IMR-90 (cell line): ENCODE results near the gene TRPM6. TPM values are rescaled to one million over a fixed set of nuclear protein-coding genes. Genes with fewer than 3 reads are reported as not detected.

Source experiments
- ATAC-seq: fragments of 200-7000 bp; cut with Tn5 transposase; 2 replicates; pipeline ENCODE4 v1.9.1; 2020; ENCODE audit warnings: low read depth, mild to moderate bottlenecking, moderate library complexity
- BruUV-seq: library from RNA; stranded (reverse); fragments of 400-500 nt; replicated peaks from 2 replicates; lab custom pipeline; 2021; lab: Mats Ljungman, UMichigan
- CTCF ChIA-PET: fragments of 300-600 bp; formaldehyde crosslinking; extraction: SDS; loops from one replicate; lab custom pipeline; 2021; ENCODE audit warnings: antibody characterized with exemption; lab: Yijun Ruan, JAX
- POLR2A ChIA-PET: fragments of 300-600 bp; sonication (Branson Sonifier 250); formaldehyde crosslinking; loops from one replicate; lab custom pipeline; 2022; ENCODE audit warnings: antibody characterized with exemption; ENCODE audit not compliant: unreplicated experiment; lab: Charles Lee
- DNase-seq: peaks from one replicate; pipeline ENCODE4 v3.0.0; 2013
- H2AFZ ChIP-seq: replicated peaks from 2 replicates; pipeline ENCODE3; 2013; ENCODE audit warnings: low read length, mild to moderate bottlenecking; ENCODE audit not compliant: poor library complexity
- H2AK5ac ChIP-seq: 2 replicates; pipeline ENCODE4 v1.6.1; 2013; ENCODE audit warnings: low read depth, low read length, inconsistent platforms
- H2AK9ac ChIP-seq: replicated peaks from 2 replicates; pipeline ENCODE3; 2013; ENCODE audit warnings: mild to moderate bottlenecking, low read depth, low read length, moderate library complexity; ENCODE audit not compliant: poor library complexity
- H2BK120ac ChIP-seq: 2 replicates; pipeline ENCODE4 v1.6.1; 2013; ENCODE audit warnings: low read depth, low read length, inconsistent platforms
- H2BK15ac ChIP-seq: 3 replicates; pipeline ENCODE4 v1.6.1; 2013; ENCODE audit warnings: low read depth, low read length, inconsistent platforms
- H2BK20ac ChIP-seq: 2 replicates; pipeline ENCODE4 v1.6.1; 2013; ENCODE audit warnings: low read depth, mild to moderate bottlenecking, inconsistent platforms, low read length, moderate library complexity
- H2BK5ac ChIP-seq: 2 replicates; pipeline ENCODE4 v1.6.1; 2013; ENCODE audit warnings: mild to moderate bottlenecking, low read depth, low read length, inconsistent platforms; ENCODE audit not compliant: poor library complexity, severe bottlenecking
- H3K14ac ChIP-seq: replicated peaks from 2 replicates; pipeline ENCODE4 v1.6.1; 2013; ENCODE audit warnings: low read depth, low read length, inconsistent platforms
- H3K18ac ChIP-seq: 2 replicates; pipeline ENCODE4 v1.6.1; 2013; ENCODE audit warnings: low read depth, low read length, control low read depth
- H3K23ac ChIP-seq: 2 replicates; pipeline ENCODE4 v1.6.1; 2013; ENCODE audit warnings: low read depth, low read length, inconsistent platforms
- H3K27ac ChIP-seq: 2 replicates; pipeline ENCODE4 v1.5.1; 2013; ENCODE audit warnings: mild to moderate bottlenecking, control low read depth, low read length; ENCODE audit not compliant: insufficient read depth
- H3K27me3 ChIP-seq: 2 replicates; pipeline ENCODE4 v1.6.1; 2013; ENCODE audit warnings: low read length; ENCODE audit not compliant: control insufficient read depth, insufficient read depth
- H3K36me3 ChIP-seq: 2 replicates; pipeline ENCODE4 v1.6.1; 2013; ENCODE audit warnings: low read length, mixed read lengths; ENCODE audit not compliant: control insufficient read depth, insufficient read depth
- H3K4ac ChIP-seq: 2 replicates; pipeline ENCODE4 v1.6.1; 2013; ENCODE audit warnings: low read depth, low read length, inconsistent platforms
- H3K4me1 ChIP-seq: 2 replicates; pipeline ENCODE4 v1.6.1; 2013; ENCODE audit warnings: low read length, mixed read lengths; ENCODE audit not compliant: control insufficient read depth, insufficient read depth
- H3K4me2 ChIP-seq: 2 replicates; pipeline ENCODE4 v1.6.1; 2013; ENCODE audit warnings: low read depth, mild to moderate bottlenecking, control low read depth, low read length, moderate library complexity
- H3K4me3 ChIP-seq: 2 replicates; pipeline ENCODE4 v1.5.1; 2013; ENCODE audit warnings: low read depth, mild to moderate bottlenecking, control low read depth, low read length, moderate library complexity; ENCODE audit not compliant: insufficient read depth
- H3K56ac ChIP-seq: 2 replicates; pipeline ENCODE4 v1.6.1; 2013; ENCODE audit warnings: low read length, inconsistent platforms; ENCODE audit not compliant: insufficient read depth; ENCODE audit errors: extremely low read depth
- H3K79me1 ChIP-seq, 2 experiments: 2 replicates each; pipeline ENCODE4 v1.6.1; 2013; ENCODE audit warnings: low read length in 2 of 2, inconsistent platforms in 1 of 2, low read depth in 1 of 2
- H3K9ac ChIP-seq: 2 replicates; pipeline ENCODE4 v1.6.1; 2013; ENCODE audit warnings: low read depth, low read length, control low read depth
- H3K9me1 ChIP-seq: 2 replicates; pipeline ENCODE4 v1.6.1; 2013; ENCODE audit warnings: low read length, inconsistent platforms; ENCODE audit not compliant: insufficient read depth
- H3K9me3 ChIP-seq: 2 replicates; pipeline ENCODE4 v1.6.1; 2013; ENCODE audit warnings: low read length; ENCODE audit not compliant: control insufficient read depth, insufficient read depth
- H4K20me1 ChIP-seq: 2 replicates; pipeline ENCODE4 v1.6.1; 2013; ENCODE audit warnings: low read length, inconsistent platforms; ENCODE audit not compliant: insufficient read depth
- H4K5ac ChIP-seq: 2 replicates; pipeline ENCODE4 v1.6.1; 2013; ENCODE audit warnings: mild to moderate bottlenecking, low read depth, low read length, control low read depth
- H4K8ac ChIP-seq, 2 experiments: 2 replicates each; pipeline ENCODE4 v1.6.1; 2013; ENCODE audit warnings: low read depth in 2 of 2, low read length in 2 of 2, control low read depth in 1 of 2, inconsistent platforms in 1 of 2
- H4K91ac ChIP-seq: 2 replicates; pipeline ENCODE4 v1.6.1; 2013; ENCODE audit warnings: low read depth, low read length, inconsistent platforms; ENCODE audit not compliant: insufficient read depth
- CEBPB ChIP-seq: IDR thresholded peaks from 2 replicates; pipeline ENCODE4 v1.6.1; 2012; ENCODE audit warnings: low read depth, low read length, improper control_type of control experiment
- CHD1 ChIP-seq: IDR thresholded peaks from 2 replicates; pipeline ENCODE4 v1.6.1; 2012; ENCODE audit warnings: low read depth, low read length, improper control_type of control experiment
- FOS ChIP-seq: fragments of 150-350 bp; IDR thresholded peaks from 2 replicates; pipeline ENCODE4 v1.6.1; 2016; ENCODE audit warnings: low read depth, low read length
- MAFK ChIP-seq: IDR thresholded peaks from 2 replicates; pipeline ENCODE4 v1.6.1; 2012; ENCODE audit warnings: low read depth, low read length, improper control_type of control experiment
- MAZ ChIP-seq: IDR thresholded peaks from 2 replicates; pipeline ENCODE4 v1.6.1; 2012; ENCODE audit warnings: low read depth, mild to moderate bottlenecking, low read length, improper control_type of control experiment, moderate library complexity, borderline replicate concordance
- MXI1 ChIP-seq: IDR thresholded peaks from 2 replicates; pipeline ENCODE4 v1.6.1; 2012; ENCODE audit warnings: low read depth, mild to moderate bottlenecking, low read length, moderate library complexity, borderline replicate concordance
- POLR2A ChIP-seq: IDR thresholded peaks from 2 replicates; pipeline ENCODE4 v1.6.1; 2012; ENCODE audit warnings: mild to moderate bottlenecking, low read depth, low read length
- RAD21 ChIP-seq: IDR thresholded peaks from 2 replicates; pipeline ENCODE4 v1.6.1; 2012; ENCODE audit warnings: low read length, improper control_type of control experiment
- RCOR1 ChIP-seq: IDR thresholded peaks from 2 replicates; pipeline ENCODE4 v1.6.1; 2012; ENCODE audit warnings: mild to moderate bottlenecking, low read length, improper control_type of control experiment; ENCODE audit not compliant: insufficient replicate concordance
- RFX5 ChIP-seq: IDR thresholded peaks from 2 replicates; pipeline ENCODE4 v1.8.0; 2012; ENCODE audit warnings: low read depth, mild to moderate bottlenecking, low read length, moderate library complexity
- SMC3 ChIP-seq: fragments of 150-350 bp; IDR thresholded peaks from 2 replicates; pipeline ENCODE4 v1.6.1; 2016; ENCODE audit warnings: low read depth, mild to moderate bottlenecking, antibody characterized with exemption, low read length, moderate library complexity
- WGBS, 2 experiments: methylation state at CpG; one replicate each; pipeline versions ENCODE4 v1.1.5 to v1.1.7; 2013; ENCODE audit warnings: missing lambda C conversion rate in 2 of 2; ENCODE audit not compliant: insufficient read length in 1 of 2; ENCODE audit errors: extremely low coverage in 2 of 2; 5-methylcytosine and 5-hydroxymethylcytosine counted together
- dilution Hi-C: fragments of 300-500 bp; cut with HindIII; formaldehyde crosslinking; loops from one replicate; pipeline ENCODE4 v1.14.3; 2018; ENCODE audit warnings: low sequenced_read_pairs; ENCODE audit not compliant: unreplicated experiment
- in situ Hi-C: fragments of 300-500 bp; cut with MboI; formaldehyde crosslinking; loops from 3 replicates; pipeline ENCODE4 v1.14.3; 2019; ENCODE audit warnings: low sequenced_read_pairs, inconsistent platforms, mixed read lengths
- intact Hi-C: fragments of 100-400 bp; cut with micrococcal nuclease; formaldehyde crosslinking; loops from 2 replicates; pipeline ENCODE4 v1.10.0; 2022
- polyA plus RNA-seq, 3 experiments: library from polyadenylated mRNA; depleted of rRNA; stranded (reverse); fragments of >200 nt; gene quantifications; 2 replicates each; pipeline ENCODE4 v1.2.3, GENCODE V29; 2012; ENCODE audit warnings: low replicate concordance in 1 of 3
- total RNA-seq: library from RNA; depleted of rRNA; stranded (reverse); fragments of >200 nt; gene quantifications from 2 replicates; pipeline ENCODE4 v1.2.3, GENCODE V29; 2012
- TF ChIP-seq, protein P1 (sequence below): fragments of 150-350 bp; IDR thresholded peaks from 2 replicates; pipeline ENCODE4 v1.6.1; 2017; ENCODE audit warnings: mild to moderate bottlenecking, antibody characterized with exemption, low read length, low read depth
- TF ChIP-seq, protein P2 (sequence below): fragments of 150-350 bp; IDR thresholded peaks from 2 replicates; pipeline ENCODE4 v1.6.1; 2016; ENCODE audit warnings: low read depth, mild to moderate bottlenecking, low read length, moderate library complexity, borderline replicate concordance
- TF ChIP-seq, protein P3 (sequence below): conservative IDR thresholded peaks from 2 replicates; pipeline ENCODE4 v1.5.1; 2012; ENCODE audit warnings: mild to moderate bottlenecking, low read depth, low read length, improper control_type of control experiment

The TRPM6 gene
- total and polyA plus RNA-seq, 2 of the 4 experiments (the other 2 are of a cell fraction) = under 0.01 to 0.02 TPM

DNA sequence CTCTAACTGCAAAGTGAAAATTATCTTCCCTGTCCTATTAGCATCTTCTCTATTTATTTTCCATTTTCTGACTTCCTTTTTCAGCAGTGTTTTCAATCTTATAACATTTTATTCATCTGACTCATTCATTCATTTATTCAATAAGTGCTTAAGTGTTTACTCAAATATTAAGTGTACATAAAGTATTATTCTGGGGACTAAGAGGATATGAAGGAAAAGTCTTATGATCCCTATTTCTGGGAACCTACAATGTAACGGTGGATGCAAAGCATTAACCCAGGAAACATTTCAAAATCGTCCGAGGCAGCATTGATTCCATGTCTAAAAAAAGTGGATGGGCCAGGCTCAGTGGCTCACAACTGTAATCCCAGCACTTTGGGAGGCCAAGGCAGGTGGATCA, 19.4 kb upstream of the TRPM6 start:
- Histone ChIP-seq H3K4me2 (no peak overlapping the region), H3K4ac (no peak overlapping the region), H2BK15ac (no peak overlapping the region), H4K5ac (no peak overlapping the region), H3K36me3 (no peaks in the 10 kb centered on the region), H3K4me3 (no peak overlapping the region), H2BK5ac (no peak overlapping the region), H3K9ac (no peak overlapping the region), H2BK20ac (no peak overlapping the region), H3K9me1 (no peaks in the 10 kb centered on the region), H3K56ac (no peak overlapping the region), H3K27ac (no peak overlapping the region), H4K20me1 (no peaks in the 10 kb centered on the region), H2AK9ac (no peak overlapping the region), H3K14ac (no peak overlapping the region), H2BK120ac (no peak overlapping the region), H3K27me3 (no peaks in the 10 kb centered on the region), H2AK5ac (no peak overlapping the region), H3K4me1 (no peaks in the 10 kb centered on the region), H3K23ac (no peak overlapping the region), H2AFZ (no peak overlapping the region), H3K9me3 (no peaks in the 10 kb centered on the region), H3K18ac (no peak overlapping the region), H3K79me1 (no peaks in the 10 kb centered on the region), H4K91ac (no peak overlapping the region), H4K8ac (no peak overlapping the region)
- ChIA-PET POLR2A (no interaction called here), CTCF (no interaction called here)
- ATAC-seq = no peak
- intact Hi-C loops (no loop called here), dilution Hi-C loops (no loop called here), in situ Hi-C loops (no loop called here)
- no TSS peak for BruUV-seq
- DNase-seq = no peak
- TF ChIP-seq RAD21 = no peak
- TF ChIP-seq RCOR1 = no peak
- TF ChIP-seq, protein P1, sequence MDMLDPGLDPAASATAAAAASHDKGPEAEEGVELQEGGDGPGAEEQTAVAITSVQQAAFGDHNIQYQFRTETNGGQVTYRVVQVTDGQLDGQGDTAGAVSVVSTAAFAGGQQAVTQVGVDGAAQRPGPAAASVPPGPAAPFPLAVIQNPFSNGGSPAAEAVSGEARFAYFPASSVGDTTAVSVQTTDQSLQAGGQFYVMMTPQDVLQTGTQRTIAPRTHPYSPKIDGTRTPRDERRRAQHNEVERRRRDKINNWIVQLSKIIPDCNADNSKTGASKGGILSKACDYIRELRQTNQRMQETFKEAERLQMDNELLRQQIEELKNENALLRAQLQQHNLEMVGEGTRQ = no peak
- TF ChIP-seq CEBPB = no peak
- no peak for TF ChIP-seq MAFK
- TF ChIP-seq POLR2A = no peak
- no peak for TF ChIP-seq MAZ
- TF ChIP-seq, protein P2, sequence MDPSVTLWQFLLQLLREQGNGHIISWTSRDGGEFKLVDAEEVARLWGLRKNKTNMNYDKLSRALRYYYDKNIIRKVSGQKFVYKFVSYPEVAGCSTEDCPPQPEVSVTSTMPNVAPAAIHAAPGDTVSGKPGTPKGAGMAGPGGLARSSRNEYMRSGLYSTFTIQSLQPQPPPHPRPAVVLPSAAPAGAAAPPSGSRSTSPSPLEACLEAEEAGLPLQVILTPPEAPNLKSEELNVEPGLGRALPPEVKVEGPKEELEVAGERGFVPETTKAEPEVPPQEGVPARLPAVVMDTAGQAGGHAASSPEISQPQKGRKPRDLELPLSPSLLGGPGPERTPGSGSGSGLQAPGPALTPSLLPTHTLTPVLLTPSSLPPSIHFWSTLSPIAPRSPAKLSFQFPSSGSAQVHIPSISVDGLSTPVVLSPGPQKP = no peak
- TF ChIP-seq MXI1 = no peak
- TF ChIP-seq, protein P3, sequence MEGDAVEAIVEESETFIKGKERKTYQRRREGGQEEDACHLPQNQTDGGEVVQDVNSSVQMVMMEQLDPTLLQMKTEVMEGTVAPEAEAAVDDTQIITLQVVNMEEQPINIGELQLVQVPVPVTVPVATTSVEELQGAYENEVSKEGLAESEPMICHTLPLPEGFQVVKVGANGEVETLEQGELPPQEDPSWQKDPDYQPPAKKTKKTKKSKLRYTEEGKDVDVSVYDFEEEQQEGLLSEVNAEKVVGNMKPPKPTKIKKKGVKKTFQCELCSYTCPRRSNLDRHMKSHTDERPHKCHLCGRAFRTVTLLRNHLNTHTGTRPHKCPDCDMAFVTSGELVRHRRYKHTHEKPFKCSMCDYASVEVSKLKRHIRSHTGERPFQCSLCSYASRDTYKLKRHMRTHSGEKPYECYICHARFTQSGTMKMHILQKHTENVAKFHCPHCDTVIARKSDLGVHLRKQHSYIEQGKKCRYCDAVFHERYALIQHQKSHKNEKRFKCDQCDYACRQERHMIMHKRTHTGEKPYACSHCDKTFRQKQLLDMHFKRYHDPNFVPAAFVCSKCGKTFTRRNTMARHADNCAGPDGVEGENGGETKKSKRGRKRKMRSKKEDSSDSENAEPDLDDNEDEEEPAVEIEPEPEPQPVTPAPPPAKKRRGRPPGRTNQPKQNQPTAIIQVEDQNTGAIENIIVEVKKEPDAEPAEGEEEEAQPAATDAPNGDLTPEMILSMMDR = no peak
- no peak for TF ChIP-seq RFX5
- TF ChIP-seq FOS = no peak
- TF ChIP-seq SMC3 = no peak
- TF ChIP-seq CHD1 = no peak
- WGBS, 2 experiments = no CpG with 5 or more reads among the region's 3 CpGs
